Upper lobe of right lung (tissue), 1 donor: Measurements from ENCODE around the gene DNAJC4. TPM values are rescaled to one million over a fixed set of nuclear protein-coding genes. Genes with fewer than 3 reads are reported as not detected.

Experiments
- ATAC-seq: fragments of 200-7000 bp; cut with Tn5 transposase; one replicate; pipeline ENCODE4 v1.9.1; 2020; ENCODE audit warnings: mild to moderate bottlenecking, moderate library complexity
- DNase-seq: peaks from one replicate; pipeline ENCODE4 v3.0.0-alpha.2; 2020
- H3K27ac ChIP-seq: fragments of 200-600 bp; one replicate; pipeline ENCODE4 v1.8.0; 2022
- H3K27me3 ChIP-seq: fragments of 200-600 bp; one replicate; pipeline ENCODE4 v1.8.0; 2022; ENCODE audit warnings: mild to moderate bottlenecking
- H3K36me3 ChIP-seq: fragments of 200-600 bp; one replicate; pipeline ENCODE4 v1.8.0; 2022
- H3K4me1 ChIP-seq: fragments of 200-600 bp; one replicate; pipeline ENCODE4 v1.8.0; 2022
- H3K4me3 ChIP-seq: fragments of 200-600 bp; one replicate; pipeline ENCODE4 v1.8.0; 2022; ENCODE audit warnings: mild to moderate bottlenecking
- H3K9me3 ChIP-seq: fragments of 200-600 bp; one replicate; pipeline ENCODE4 v1.8.0; 2022
- CTCF ChIP-seq: fragments of 200-600 bp; IDR thresholded peaks from one replicate; pipeline ENCODE4 v1.8.0; 2022; ENCODE audit warnings: antibody characterized with exemption
- intact Hi-C: fragments of 100-400 bp; cut with DNase I; formaldehyde crosslinking; loops from one replicate; pipeline ENCODE4 v1.11.0; 2022
- total RNA-seq: library from RNA; stranded (reverse); fragmentation: NEBNext Ultra II Directional; extraction: Animal tissue kit (Norgen Biotek cat#: 25700); gene quantifications from one replicate; pipeline ENCODE4 v1.2.1, GENCODE V29; 2021
- donor health status: DM: no; HTN: yes; CAD: no; lungs with severe emphysema.

Gene DNAJC4
- total RNA-seq, 1 donor from 2014 or later = 36.4 TPM

GRCh38 chr11:64278576-64279190 lies 48.3 kb downstream of the DNAJC4 start:
- ATAC-seq (no peak), DNase-seq (no peak)
- Histone ChIP-seq H3K27ac (no peak overlapping the region), H3K4me1 (peaks cover 16% of the 10 kb centered on the region), H3K4me3 (no peak overlapping the region), H3K36me3 (peaks cover 38% of the 10 kb centered on the region), H3K9me3 (no peaks in the 10 kb centered on the region), H3K27me3 (no peaks in the 10 kb centered on the region)
- no peak for TF ChIP-seq CTCF
- intact Hi-C loops = no loop called here

- H3K27me3 ChIP-seq = no peaks in the 10 kb centered on the region
- no peaks in the 10 kb centered on the region for H3K9me3 ChIP-seq
- intact Hi-C loops = no loop called here
- H3K36me3 ChIP-seq = peaks cover 29% of the 10 kb centered on the region
- no peak for ATAC-seq
- peaks cover 27% of the 10 kb centered on the region for H3K4me1 ChIP-seq
- no peak overlapping the region for H3K27ac ChIP-seq
- no peak for DNase-seq
- no peak for TF ChIP-seq CTCF
- no peak overlapping the region for H3K4me3 ChIP-seq
Observed at GRCh38 chr11:64281957-64282770, 51.8 kb downstream of the DNAJC4 start.

GRCh38 chr11:64283092-64283491 lies 52.7 kb downstream of the DNAJC4 start:
- intact Hi-C loops = no loop called here
- Histone ChIP-seq H3K4me3 (peak overlapping the region; percentile 96), H3K36me3 (peaks cover 19% of the 10 kb centered on the region), H3K9me3 (no peaks in the 10 kb centered on the region), H3K27me3 (no peaks in the 10 kb centered on the region), H3K27ac (no peak overlapping the region), H3K4me1 (peaks cover 27% of the 10 kb centered on the region)
- ATAC-seq = no peak
- DNase-seq = no peak
- TF ChIP-seq CTCF = no peak

Other genes with a start within 250 kb of the DNAJC4 start
- gene OTUB1, start 244.1 kb upstream of the DNAJC4 start, total RNA-seq = 60.6 TPM
- not detected for gene FLRT1, start 194.6 kb upstream of the DNAJC4 start, total RNA-seq
- 15.8 TPM for gene MACROD1, start 64.4 kb upstream of the DNAJC4 start, total RNA-seq
- 110 TPM for gene STIP1, start 44.4 kb upstream of the DNAJC4 start, total RNA-seq
- 73.1 TPM for gene FERMT3, start 23.8 kb upstream of the DNAJC4 start, total RNA-seq
- 22.4 TPM for gene TRPT1, start 4.4 kb upstream of the DNAJC4 start, total RNA-seq
- 47.8 TPM for gene NUDT22, start 4.3 kb upstream of the DNAJC4 start, total RNA-seq
- 172 TPM for gene VEGFB, start 4.0 kb downstream of the DNAJC4 start, total RNA-seq
- gene FKBP2, start 10.5 kb downstream of the DNAJC4 start, total RNA-seq = 53.9 TPM
- gene PPP1R14B, start 16.4 kb downstream of the DNAJC4 start, total RNA-seq = 76.5 TPM
- 32.4 TPM for gene PLCB3, start 21.0 kb downstream of the DNAJC4 start, total RNA-seq
- gene BAD, start 54.1 kb downstream of the DNAJC4 start, total RNA-seq = 58.9 TPM
- gene GPR137, start 55.3 kb downstream of the DNAJC4 start, total RNA-seq = 38.6 TPM
- gene KCNK4, start 60.8 kb downstream of the DNAJC4 start, total RNA-seq = not detected
- gene CATSPERZ, start 69.8 kb downstream of the DNAJC4 start, total RNA-seq = not detected
- gene ESRRA, start 75.0 kb downstream of the DNAJC4 start, total RNA-seq = 51.9 TPM
- gene TRMT112, start 87.0 kb downstream of the DNAJC4 start, total RNA-seq = 168 TPM
- gene PRDX5, start 87.6 kb downstream of the DNAJC4 start, total RNA-seq = 176 TPM
- gene CCDC88B, start 109.7 kb downstream of the DNAJC4 start, total RNA-seq = 20.7 TPM
- gene RPS6KA4, start 128.6 kb downstream of the DNAJC4 start, total RNA-seq = 42.4 TPM